Ishikawa (cell line): ENCODE measurements around the gene TBC1D2.

Experiments used
- CREB1 ChIP-seq: IDR thresholded peaks from 2 replicates; pipeline ENCODE4 v1.6.1; 2012; ENCODE audit warnings: low read depth
- EP300 ChIP-seq: IDR thresholded peaks from 2 replicates; pipeline ENCODE4 v1.6.1; 2012; ENCODE audit warnings: borderline replicate concordance
- FOXM1 ChIP-seq: IDR thresholded peaks from 2 replicates; pipeline ENCODE4 v1.6.1; 2012; ENCODE audit warnings: low read depth, borderline replicate concordance
- RAD21 ChIP-seq: IDR thresholded peaks from 2 replicates; pipeline ENCODE4 v1.6.1; 2012; ENCODE audit warnings: low read depth
- REST ChIP-seq: IDR thresholded peaks from 2 replicates; pipeline ENCODE4 v1.6.1; 2012; ENCODE audit warnings: low read depth, mild to moderate bottlenecking
- TAF1 ChIP-seq: IDR thresholded peaks from 2 replicates; pipeline ENCODE4 v1.6.1; 2012; ENCODE audit warnings: low read depth, mild to moderate bottlenecking
- TEAD4 ChIP-seq: IDR thresholded peaks from 2 replicates; pipeline ENCODE4 v1.6.1; 2012
- USF1 ChIP-seq: IDR thresholded peaks from 2 replicates; pipeline ENCODE4 v1.6.1; 2012
- YY1 ChIP-seq: IDR thresholded peaks from 2 replicates; pipeline ENCODE4 v1.6.1; 2012; ENCODE audit warnings: low read depth

- TF ChIP-seq RAD21 (no peak), TAF1 (no peak), EP300 (no peak), YY1 (no peak), USF1 (no peak), FOXM1 (no peak), REST (no peak), CREB1 (no peak), TEAD4 (no peak)
Measured at GRCh38 chr9:98219794-98220370, 35.6 kb downstream of the TBC1D2 start.
